Keratinocyte (primary cell): Measurements from ENCODE around the gene DCDC2C. TPM values are rescaled to one million over a fixed set of nuclear protein-coding genes. Genes with fewer than 3 reads are reported as not detected.

Experiments used
- DNase-seq: peaks from one replicate; pipeline ENCODE4 v3.0.0-alpha.2; 2011; ENCODE audit warnings: low read depth, missing footprints, low spot score
- FAIRE-seq: peaks from 2 replicates; lab custom pipeline; 2011; peaks lifted over from hg19 to GRCh38; lab: Jason Lieb, UNC
- H2AFZ ChIP-seq: 2 replicates; pipeline ENCODE4 v1.6.0; 2012; ENCODE audit warnings: low read length, control low read depth, inconsistent platforms; ENCODE audit not compliant: control insufficient read depth
- H3K27ac ChIP-seq: 2 replicates; pipeline ENCODE4 v1.5.1; 2011; ENCODE audit warnings: low read length; ENCODE audit not compliant: control insufficient read depth, insufficient read depth
- H3K27me3 ChIP-seq: 3 replicates; pipeline ENCODE4 v1.6.0; 2011; ENCODE audit warnings: low read length; ENCODE audit not compliant: control insufficient read depth, insufficient read depth; ENCODE audit errors: extremely low read depth
- H3K36me3 ChIP-seq, 2 experiments: 2 replicates in 1 of 2; 3 replicates in 1 of 2; pipeline ENCODE4 v1.5.1; 2011; ENCODE audit warnings: low read length in 2 of 2, mild to moderate bottlenecking in 1 of 2; ENCODE audit not compliant: control insufficient read depth in 2 of 2, insufficient read depth in 2 of 2; ENCODE audit errors: extremely low read depth in 1 of 2
- H3K4me1 ChIP-seq: 3 replicates; pipeline ENCODE4 v1.5.1; 2011; ENCODE audit warnings: low read length; ENCODE audit not compliant: control insufficient read depth, insufficient read depth; ENCODE audit errors: extremely low read depth
- H3K4me2 ChIP-seq: 3 replicates; pipeline ENCODE4 v1.6.0; 2011; ENCODE audit warnings: low read depth, low read length; ENCODE audit not compliant: control insufficient read depth, insufficient read depth; ENCODE audit errors: extremely low read depth
- H3K4me3 ChIP-seq, 3 experiments: fragments of 200-600 bp in 1 of 3; sonication (generic) in 1 of 3; 2 replicates in 2 of 3; 3 replicates in 1 of 3; pipeline ENCODE4 v1.5.1; 2011 to 2016; ENCODE audit warnings: low read length in 3 of 3, mild to moderate bottlenecking in 3 of 3, control low read depth in 2 of 3, inconsistent platforms in 1 of 3, low read depth in 1 of 3, mixed read lengths in 1 of 3, mixed run types in 1 of 3, moderate library complexity in 1 of 3; ENCODE audit not compliant: control insufficient read depth in 2 of 3, insufficient read depth in 2 of 3; ENCODE audit errors: extremely low read depth in 1 of 3
- H3K79me2 ChIP-seq: 2 replicates; pipeline ENCODE4 v1.6.0; 2012; ENCODE audit warnings: low read length; ENCODE audit not compliant: control insufficient read depth, insufficient read depth
- H3K9ac ChIP-seq: 3 replicates; pipeline ENCODE4 v1.6.0; 2011; ENCODE audit warnings: low read length; ENCODE audit not compliant: control insufficient read depth, insufficient read depth; ENCODE audit errors: extremely low read depth
- H3K9me1 ChIP-seq: 3 replicates; pipeline ENCODE4 v1.6.0; 2011; ENCODE audit warnings: low read length; ENCODE audit not compliant: control insufficient read depth, insufficient read depth; ENCODE audit errors: extremely low read depth
- H3K9me3 ChIP-seq: 2 replicates; pipeline ENCODE4 v1.5.1; 2012; ENCODE audit warnings: low read depth, low read length; ENCODE audit not compliant: control insufficient read depth
- H4K20me1 ChIP-seq: 3 replicates; pipeline ENCODE4 v1.6.0; 2011; ENCODE audit warnings: low read length; ENCODE audit not compliant: control insufficient read depth, insufficient read depth; ENCODE audit errors: extremely low read depth
- EZH2 ChIP-seq: IDR thresholded peaks from one replicate; pipeline ENCODE4 v1.6.1; 2012; ENCODE audit warnings: inconsistent platforms, mild to moderate bottlenecking, low read length, moderate library complexity
- dilution Hi-C: fragments of 300-500 bp; cut with MboI; formaldehyde crosslinking; loops from one replicate; pipeline ENCODE4 v1.7.0; 2020; ENCODE audit warnings: low sequenced_read_pairs; ENCODE audit not compliant: extremely low pct_ligation_motif_present
- polyA plus RNA-seq, 5 experiments: library from polyadenylated mRNA; depleted of rRNA in 3 of 5; stranded (reverse) in 3 of 5; stranded (forward) in 1 of 5; unstranded in 1 of 5; fragments of >200 nt; gene quantifications; 1 replicate in 1 of 5; 2 replicates in 3 of 5; 3 replicates in 1 of 5; pipeline versions ENCODE4 v1.2.1 to v1.2.3, GENCODE V29; 2011 to 2012; ENCODE audit warnings: missing spikeins in 2 of 5, low read depth in 1 of 5, low replicate concordance in 1 of 5
- TF ChIP-seq, protein P1 (sequence below), 3 experiments: IDR thresholded peaks in 1 of 3; conservative IDR thresholded peaks in 1 of 3; optimal IDR thresholded peaks in 1 of 3; 2 replicates in 2 of 3; 3 replicates in 1 of 3; pipeline versions ENCODE3 to v1.5.1; 2011; ENCODE audit warnings: low read length in 3 of 3, mild to moderate bottlenecking in 3 of 3, moderate library complexity in 2 of 3, control low read depth in 1 of 3, inconsistent platforms in 1 of 3; ENCODE audit not compliant: insufficient read depth in 2 of 3; ENCODE audit errors: extremely low read depth in 1 of 3

Gene DCDC2C
- polyA plus RNA-seq, 1 donor (not counting 4 experiments of a cell fraction or from before 2014, with no cell fraction given) = not detected

DNA sequence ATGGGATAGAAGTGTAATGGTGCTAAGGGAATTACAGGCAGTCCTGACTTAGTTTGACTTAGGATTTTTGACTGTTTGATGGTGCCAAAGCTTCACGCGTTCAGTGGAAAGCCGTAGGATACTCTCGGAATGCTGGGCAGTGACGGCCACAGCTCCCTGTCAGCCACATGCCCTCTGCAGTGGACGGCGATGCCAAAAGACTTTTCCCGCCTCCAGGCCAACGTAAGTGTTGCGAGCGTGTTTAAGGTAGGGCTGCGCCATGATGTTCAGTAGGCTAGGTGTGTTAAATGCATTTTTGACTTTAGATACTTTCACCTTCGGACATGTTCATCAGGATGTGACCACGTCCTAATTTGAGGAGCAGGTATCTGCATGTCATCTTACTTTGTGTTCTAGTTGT, 63.4 kb downstream of the DCDC2C start:
- no peak overlapping the region for H2AFZ ChIP-seq
- no peak overlapping the region for H3K27ac ChIP-seq
- TF ChIP-seq EZH2 = no peak
- TF ChIP-seq, protein P1, sequence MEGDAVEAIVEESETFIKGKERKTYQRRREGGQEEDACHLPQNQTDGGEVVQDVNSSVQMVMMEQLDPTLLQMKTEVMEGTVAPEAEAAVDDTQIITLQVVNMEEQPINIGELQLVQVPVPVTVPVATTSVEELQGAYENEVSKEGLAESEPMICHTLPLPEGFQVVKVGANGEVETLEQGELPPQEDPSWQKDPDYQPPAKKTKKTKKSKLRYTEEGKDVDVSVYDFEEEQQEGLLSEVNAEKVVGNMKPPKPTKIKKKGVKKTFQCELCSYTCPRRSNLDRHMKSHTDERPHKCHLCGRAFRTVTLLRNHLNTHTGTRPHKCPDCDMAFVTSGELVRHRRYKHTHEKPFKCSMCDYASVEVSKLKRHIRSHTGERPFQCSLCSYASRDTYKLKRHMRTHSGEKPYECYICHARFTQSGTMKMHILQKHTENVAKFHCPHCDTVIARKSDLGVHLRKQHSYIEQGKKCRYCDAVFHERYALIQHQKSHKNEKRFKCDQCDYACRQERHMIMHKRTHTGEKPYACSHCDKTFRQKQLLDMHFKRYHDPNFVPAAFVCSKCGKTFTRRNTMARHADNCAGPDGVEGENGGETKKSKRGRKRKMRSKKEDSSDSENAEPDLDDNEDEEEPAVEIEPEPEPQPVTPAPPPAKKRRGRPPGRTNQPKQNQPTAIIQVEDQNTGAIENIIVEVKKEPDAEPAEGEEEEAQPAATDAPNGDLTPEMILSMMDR (optimal IDR thresholded peaks at IDR 0.05 in 1 of 3, IDR thresholded peaks at IDR 0.05 in 1 of 3, conservative IDR thresholded peaks at IDR 0.05 in 1 of 3; ENCODE audit: extremely low read depth in 1 of 3, insufficient read depth in 2 of 3, low read length in 3 of 3) = no peak
- no peaks in the 10 kb centered on the region for H4K20me1 ChIP-seq
- no peaks in the 10 kb centered on the region for H3K27me3 ChIP-seq
- H3K9me3 ChIP-seq = no peaks in the 10 kb centered on the region
- H3K9ac ChIP-seq = no peak overlapping the region
- no peaks in the 10 kb centered on the region for H3K4me1 ChIP-seq
- DNase-seq = no peak
- dilution Hi-C loops = no loop called here
- H3K36me3 ChIP-seq = no peaks in the 10 kb centered on the region
- FAIRE-seq = no peak
- H3K4me2 ChIP-seq = no peak overlapping the region
- no peak overlapping the region for H3K4me3 ChIP-seq
- no peaks in the 10 kb centered on the region for H3K9me1 ChIP-seq
- no peaks in the 10 kb centered on the region for H3K79me2 ChIP-seq

DNA sequence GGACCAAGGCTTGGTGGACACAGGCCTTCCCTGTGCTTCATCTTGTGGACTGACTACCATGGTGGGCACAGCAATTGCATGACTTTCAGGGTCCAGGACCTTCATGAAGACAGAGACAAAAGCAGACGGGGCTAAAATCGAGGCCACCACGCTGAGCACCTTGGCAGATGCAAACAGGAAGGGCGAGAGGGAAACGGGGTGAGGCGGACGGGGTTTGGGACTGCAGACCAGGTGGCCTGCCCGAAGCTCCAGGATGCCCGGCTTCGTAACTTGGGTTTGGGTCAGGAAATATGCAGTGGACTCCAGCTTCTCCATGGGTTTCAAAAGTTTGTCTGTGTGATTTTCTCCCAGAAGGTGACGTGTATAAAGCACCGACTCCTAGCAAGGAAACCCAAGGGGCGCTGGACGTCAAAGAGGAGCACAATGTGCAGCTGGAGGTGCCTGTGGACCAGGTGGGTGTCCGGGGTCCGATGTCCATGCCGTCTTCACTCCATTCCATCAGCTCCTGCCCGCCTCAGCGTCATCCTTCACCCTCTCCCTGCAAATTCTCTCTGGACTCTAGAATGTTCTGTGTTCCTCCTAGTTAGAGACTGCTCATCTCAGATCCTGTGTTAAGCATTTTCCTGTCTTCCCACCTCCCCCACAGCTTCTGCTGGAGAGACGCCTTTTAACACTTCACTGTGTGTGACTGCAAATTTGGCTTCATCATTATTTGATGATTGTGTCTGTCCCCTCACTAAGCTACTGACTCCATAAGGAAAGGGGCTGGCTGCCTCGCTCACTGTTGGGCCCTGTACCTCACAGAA, 65.8 kb downstream of the DCDC2C start:
- no peak for DNase-seq
- no peak overlapping the region for H3K27ac ChIP-seq
- dilution Hi-C loops = no loop called here
- no peak for TF ChIP-seq EZH2
- TF ChIP-seq, protein P1 (optimal IDR thresholded peaks at IDR 0.05 in 1 of 3, IDR thresholded peaks at IDR 0.05 in 1 of 3, conservative IDR thresholded peaks at IDR 0.05 in 1 of 3; ENCODE audit: extremely low read depth in 1 of 3, insufficient read depth in 2 of 3, low read length in 3 of 3) = no peak
- no peaks in the 10 kb centered on the region for H3K4me1 ChIP-seq
- H3K4me3 ChIP-seq = no peak overlapping the region
- no peak for FAIRE-seq
- no peaks in the 10 kb centered on the region for H3K27me3 ChIP-seq
- no peaks in the 10 kb centered on the region for H4K20me1 ChIP-seq
- no peak overlapping the region for H3K4me2 ChIP-seq
- H3K36me3 ChIP-seq = no peaks in the 10 kb centered on the region
- no peaks in the 10 kb centered on the region for H3K9me1 ChIP-seq
- H3K9me3 ChIP-seq = no peaks in the 10 kb centered on the region
- no peak overlapping the region for H3K9ac ChIP-seq
- H3K79me2 ChIP-seq = no peaks in the 10 kb centered on the region
- H2AFZ ChIP-seq = no peak overlapping the region
